PC-3 (cell line): ENCODE results near the gene IL21R. TPM values are rescaled to one million over a fixed set of nuclear protein-coding genes. Genes with fewer than 3 reads are reported as not detected.

Source experiments
- ATAC-seq: fragments of 200-7000 bp; cut with Tn5 transposase; 2 replicates; pipeline ENCODE4 v1.9.1; 2020; ENCODE audit warnings: mild to moderate bottlenecking, moderate library complexity
- BruUV-seq: library from RNA; stranded (reverse); fragments of 400-500 nt; replicated peaks from 2 replicates; lab custom pipeline; 2021; lab: Mats Ljungman, UMichigan
- CTCF ChIA-PET: fragments of 300-600 bp; sonication (Branson Sonifier 250); formaldehyde crosslinking; loops from one replicate; lab custom pipeline; 2022; ENCODE audit warnings: antibody characterized with exemption; lab: Charles Lee
- POLR2A ChIA-PET: fragments of 300-600 bp; sonication (Branson Sonifier 250); formaldehyde crosslinking; loops from one replicate; lab custom pipeline; 2022; ENCODE audit warnings: antibody characterized with exemption; ENCODE audit not compliant: unreplicated experiment; lab: Charles Lee
- DNase-seq: peaks from one replicate; pipeline ENCODE4 v3.0.0-alpha.2; 2015
- H2AFZ ChIP-seq: fragments of 300-600 bp; sonication (generic); 2 replicates; pipeline ENCODE4 v1.6.0; 2016; ENCODE audit warnings: antibody characterized with exemption, low read length
- H3F3A ChIP-seq: fragments of 300-600 bp; sonication (generic); one replicate; pipeline ENCODE4 v1.6.0; 2017; ENCODE audit warnings: antibody characterized with exemption, low read length, control low read depth, mild to moderate bottlenecking; ENCODE audit not compliant: unreplicated experiment
- H3K27ac ChIP-seq: fragments of 300-600 bp; sonication (generic); 2 replicates; pipeline ENCODE4 v1.5.1; 2016; ENCODE audit warnings: mild to moderate bottlenecking, low read length
- H3K27me3 ChIP-seq: fragments of 300-600 bp; sonication (generic); 2 replicates; pipeline ENCODE4 v1.6.1; 2016; ENCODE audit warnings: low read length, mixed read lengths
- H3K36me3 ChIP-seq: fragments of 300-600 bp; sonication (generic); 2 replicates; pipeline ENCODE4 v1.6.1; 2016; ENCODE audit warnings: low read depth, mixed run types, low read length, mixed read lengths
- H3K4me1 ChIP-seq: fragments of 300-600 bp; sonication (generic); 2 replicates; pipeline ENCODE4 v1.5.1; 2016; ENCODE audit warnings: low read length; ENCODE audit not compliant: insufficient read depth
- H3K4me2 ChIP-seq: fragments of 300-600 bp; sonication (generic); 2 replicates; pipeline ENCODE4 v1.6.0; 2016; ENCODE audit warnings: low read length
- H3K4me3 ChIP-seq: fragments of 300-600 bp; sonication (generic); 2 replicates; pipeline ENCODE4 v1.5.1; 2016; ENCODE audit warnings: mild to moderate bottlenecking, low read length, mixed read lengths
- H3K79me2 ChIP-seq: fragments of 300-600 bp; sonication (generic); 2 replicates; pipeline ENCODE4 v1.6.1; 2017; ENCODE audit warnings: low read length, mixed read lengths
- H3K9ac ChIP-seq: fragments of 300-600 bp; sonication (generic); 2 replicates; pipeline ENCODE4 v1.6.0; 2016; ENCODE audit warnings: mild to moderate bottlenecking, low read length
- H3K9me2 ChIP-seq: fragments of 300-600 bp; sonication (generic); replicated peaks from 2 replicates; pipeline ENCODE4 v1.6.1; 2016; ENCODE audit warnings: mixed run types, low read length, mixed read lengths
- H3K9me3 ChIP-seq: fragments of 300-600 bp; sonication (generic); 2 replicates; pipeline ENCODE4 v1.6.1; 2016; ENCODE audit warnings: low read length, mixed read lengths
- H4K20me1 ChIP-seq: fragments of 300-600 bp; sonication (generic); 2 replicates; pipeline ENCODE4 v1.6.1; 2016; ENCODE audit warnings: low read length, mixed read lengths
- CTCF ChIP-seq: fragments of 300-600 bp; sonication (generic); conservative IDR thresholded peaks from 2 replicates; pipeline ENCODE4 v1.5.1; 2017; ENCODE audit warnings: antibody characterized with exemption, low read depth, mild to moderate bottlenecking, low read length
- EZH2 ChIP-seq: fragments of 300-600 bp; sonication (generic); IDR thresholded peaks from one replicate; pipeline ENCODE4 v1.6.1; 2017; ENCODE audit warnings: antibody characterized with exemption, mild to moderate bottlenecking, low read length; ENCODE audit not compliant: unreplicated experiment
- EZH2phosphoT487 ChIP-seq: fragments of 300-600 bp; sonication (generic); IDR thresholded peaks from 2 replicates; pipeline ENCODE4 v1.6.1; 2018; ENCODE audit warnings: mild to moderate bottlenecking, antibody characterized with exemption, low read length, borderline replicate concordance
- intact Hi-C: fragments of 100-400 bp; cut with micrococcal nuclease; formaldehyde crosslinking; loops from 2 replicates; pipeline ENCODE4 v1.9.0; 2023
- total RNA-seq: library from RNA; depleted of rRNA; stranded (reverse); fragments of >200 nt; gene quantifications from 2 replicates; pipeline ENCODE4 v1.2.3, GENCODE V29; 2014

IL21R gene
- total RNA-seq, 1 experiment from 2014 or later, result 0.55 TPM

- no peak overlapping the region for H3K27ac ChIP-seq
- ChIA-PET POLR2A (no interaction called here), CTCF (no interaction called here)
- no peak overlapping the region for H3K4me2 ChIP-seq
- H3K4me1 ChIP-seq, result no peaks in the 10 kb centered on the region
- no peaks in the 10 kb centered on the region for H3K9me2 ChIP-seq
- no peak for ATAC-seq
- no peaks in the 10 kb centered on the region for H3F3A ChIP-seq
- no peak overlapping the region for H3K9ac ChIP-seq
- H4K20me1 ChIP-seq, result no peaks in the 10 kb centered on the region
- H3K4me3 ChIP-seq, result no peak overlapping the region
- intact Hi-C loops, result no loop called here
- no peak overlapping the region for H2AFZ ChIP-seq
- no peak for TF ChIP-seq EZH2phosphoT487
- TF ChIP-seq CTCF, result no peak
- no peak for TF ChIP-seq EZH2
- no peaks in the 10 kb centered on the region for H3K79me2 ChIP-seq
- no peaks in the 10 kb centered on the region for H3K9me3 ChIP-seq
- no peaks in the 10 kb centered on the region for H3K36me3 ChIP-seq
- no TSS peak for BruUV-seq
- DNase-seq, result no peak
- H3K27me3 ChIP-seq, result no peaks in the 10 kb centered on the region
Observed at GRCh38 chr16:27381236-27381635, 20.7 kb upstream of the IL21R start.

GRCh38 chr16:27381974-27382855 is 19.8 kb upstream of the IL21R start:
- Histone ChIP-seq H3K9ac (no peak overlapping the region), H3K9me3 (no peaks in the 10 kb centered on the region), H3K4me2 (no peak overlapping the region), H3K27ac (no peak overlapping the region), H3F3A (no peaks in the 10 kb centered on the region), H3K4me1 (no peaks in the 10 kb centered on the region), H3K27me3 (no peaks in the 10 kb centered on the region), H2AFZ (no peak overlapping the region), H3K79me2 (no peaks in the 10 kb centered on the region), H3K36me3 (no peaks in the 10 kb centered on the region), H3K4me3 (no peak overlapping the region), H3K9me2 (no peaks in the 10 kb centered on the region), H4K20me1 (no peaks in the 10 kb centered on the region)
- DNase-seq (no peak), ATAC-seq (no peak)
- TF ChIP-seq CTCF (no peak), EZH2 (no peak), EZH2phosphoT487 (no peak)
- ChIA-PET CTCF (no interaction called here), POLR2A (no interaction called here)
- intact Hi-C loops, result no loop called here
- BruUV-seq, result no TSS peak

- Histone ChIP-seq H3K36me3 (no peaks in the 10 kb centered on the region), H3K9me2 (no peaks in the 10 kb centered on the region), H3K9me3 (no peaks in the 10 kb centered on the region), H3K27me3 (no peaks in the 10 kb centered on the region), H4K20me1 (no peaks in the 10 kb centered on the region), H3F3A (no peaks in the 10 kb centered on the region), H3K4me2 (no peak overlapping the region), H2AFZ (no peak overlapping the region), H3K4me3 (no peak overlapping the region), H3K27ac (no peak overlapping the region), H3K79me2 (no peaks in the 10 kb centered on the region), H3K9ac (no peak overlapping the region), H3K4me1 (no peaks in the 10 kb centered on the region)
- intact Hi-C loops, result no loop called here
- ATAC-seq (no peak), DNase-seq (no peak)
- POLR2A ChIA-PET, result no interaction called here
- CTCF ChIA-PET, result no interaction called here
- BruUV-seq, result no TSS peak
- TF ChIP-seq CTCF (no peak), EZH2phosphoT487 (no peak), EZH2 (no peak)
Observed at GRCh38 chr16:27383556-27384243, 18.3 kb upstream of the IL21R start.
